Fibroblast of skin of scalp (primary cell): ENCODE measurements around the gene CRYGB.
"Not testable (repeated sequence)": the region's sequence is repeated elsewhere in the genome, so short reads cannot be mapped to it uniquely, and the experiment has no call there.

Source experiments
- DNase-seq: peaks from one replicate; pipeline ENCODE4 v3.0.0-alpha.2; 2013

Gene CRYGB

GRCh38 chr2:208150094-208150493 is 4.1 kb upstream of the CRYGB start:
- DNase-seq: no peak

GRCh38 chr2:208148803-208149202 is 2.8 kb upstream of the CRYGB start:
- no peak for DNase-seq

- no peak for DNase-seq
These were observed 1.8 kb upstream of the CRYGB start for GRCh38 chr2:208147759-208148158.

- no peak for DNase-seq
These were observed 1.1 kb upstream of the CRYGB start for GRCh38 chr2:208147008-208147407.

- no peak for DNase-seq
These were observed 2.8 kb downstream of the CRYGB start for GRCh38 chr2:208142925-208143799.

- peak; percentile 10 for DNase-seq
These were observed 3.6 kb downstream of the CRYGB start for GRCh38 chr2:208142240-208142924.

- no peak for DNase-seq
These were observed 6.5 kb downstream of the CRYGB start for GRCh38 chr2:208139447-208139846.

- not testable (repeated sequence) for DNase-seq
These were observed 7.6 kb downstream of the CRYGB start for GRCh38 chr2:208138334-208138733.

- DNase-seq: no peak
These were observed 9.3 kb downstream of the CRYGB start for GRCh38 chr2:208136716-208137094.

- no peak for DNase-seq
These were observed 9.9 kb downstream of the CRYGB start for GRCh38 chr2:208135794-208136715.

- DNase-seq: no peak
These were observed 10.9 kb downstream of the CRYGB start for GRCh38 chr2:208134928-208135586.

- no peak for DNase-seq
These were observed 15.2 kb downstream of the CRYGB start for GRCh38 chr2:208130712-208131110.

- DNase-seq: no peak
These were observed 15.9 kb downstream of the CRYGB start, which contains the start of gene CRYGC for GRCh38 chr2:208129744-208130711. TSS of gene CRYGC (minus strand) at chr2:208129828. CDS start at chr2:208129792, 36 bp downstream.

GRCh38 chr2:208128136-208128535 is 17.8 kb downstream of the CRYGB start:
- no peak for DNase-seq

GRCh38 chr2:208127090-208127489 is 18.9 kb downstream of the CRYGB start:
- DNase-seq: no peak

- DNase-seq: no peak
These were observed 20.7 kb downstream of the CRYGB start for GRCh38 chr2:208125251-208125650.

- DNase-seq: not testable (repeated sequence)
These were observed 21.8 kb downstream of the CRYGB start, which contains the start of gene CRYGD for GRCh38 chr2:208124013-208124715. TSS of gene CRYGD (minus strand) at chr2:208124524. CDS start at chr2:208124473, 51 bp downstream.

- no peak for DNase-seq
These were observed 23.7 kb downstream of the CRYGB start for GRCh38 chr2:208122248-208122647.

- DNase-seq: no peak
These were observed 27.0 kb downstream of the CRYGB start for GRCh38 chr2:208118918-208119317.

- not testable (repeated sequence) for DNase-seq
These were observed 28.6 kb downstream of the CRYGB start for GRCh38 chr2:208117390-208117789.
